CD4-positive, CD25-positive, alpha-beta regulatory T cell (primary cell): Measurements from ENCODE around the gene CFLAR. TPM values are rescaled to one million over a fixed set of nuclear protein-coding genes. Genes with fewer than 3 reads are reported as not detected.
A peak's percentile ranks its signal among the peaks of the same experiment; 100 is the strongest.
"Not testable (repeated sequence)": the region's sequence is repeated elsewhere in the genome, so short reads cannot be mapped to it uniquely, and the experiment has no call there.

Experiments
- ATAC-seq, 2 donors: fragments of 150-1000 bp; cut with Tn5 transposase; one replicate each; pipeline ENCODE4 v1.10.0; 2021; ENCODE audit warnings: low read depth in 2 of 2, moderate number of reproducible peaks in 2 of 2, moderate library complexity in 1 of 2
- DNase-seq, 3 donors: peaks; one replicate each; pipeline versions ENCODE4 v3.0.0 to v3.0.0-alpha.2; 2012 to 2022; ENCODE audit warnings: mixed read lengths in 1 of 3
- H3K27ac ChIP-seq: one replicate; pipeline ENCODE4 v1.7.0; 2013; ENCODE audit warnings: mild to moderate bottlenecking, low read length; ENCODE audit not compliant: insufficient read depth, poor library complexity, severe bottlenecking
- H3K27me3 ChIP-seq: one replicate; pipeline ENCODE4 v1.7.0; 2013; ENCODE audit warnings: low read length; ENCODE audit not compliant: control insufficient read depth, insufficient read depth
- H3K36me3 ChIP-seq: one replicate; pipeline ENCODE4 v1.7.0; 2013; ENCODE audit warnings: mild to moderate bottlenecking, low read length, moderate library complexity; ENCODE audit not compliant: control insufficient read depth, insufficient read depth
- H3K4me1 ChIP-seq: 2 replicates; pipeline ENCODE4 v1.7.0; 2013; ENCODE audit warnings: mild to moderate bottlenecking, low read length; ENCODE audit not compliant: insufficient read depth, control insufficient read depth, poor library complexity, severe bottlenecking
- H3K4me3 ChIP-seq: one replicate; pipeline ENCODE4 v1.7.0; 2013; ENCODE audit warnings: low read depth, mild to moderate bottlenecking, low read length, moderate library complexity
- H3K9me3 ChIP-seq, 2 experiments: 1 replicate in 1 of 2; 2 replicates in 1 of 2; pipeline ENCODE4 v1.7.0; 2013; ENCODE audit warnings: low read length in 2 of 2, mild to moderate bottlenecking in 1 of 2, moderate library complexity in 1 of 2; ENCODE audit not compliant: control insufficient read depth in 2 of 2
- H3K27ac Mint-ChIP-seq, 3 donors: one replicate each; pipeline ENCODE4 v1.8.0; 2020 to 2022; ENCODE audit warnings: mild to moderate bottlenecking in 3 of 3, mixed read lengths in 3 of 3, moderate library complexity in 2 of 3
- H3K27me3 Mint-ChIP-seq: one replicate; pipeline ENCODE4 v1.8.0; 2022; ENCODE audit warnings: mild to moderate bottlenecking, mixed read lengths
- H3K36me3 Mint-ChIP-seq: one replicate; pipeline ENCODE4 v1.8.0; 2020; ENCODE audit warnings: mixed read lengths
- H3K4me1 Mint-ChIP-seq, 4 donors: one replicate each; pipeline ENCODE4 v1.8.0; 2020 to 2022; ENCODE audit warnings: mixed read lengths in 4 of 4, mild to moderate bottlenecking in 1 of 4
- H3K4me3 Mint-ChIP-seq, 4 donors: one replicate each; pipeline ENCODE4 v1.8.0; 2020 to 2022; ENCODE audit warnings: mild to moderate bottlenecking in 4 of 4, mixed read lengths in 4 of 4, moderate library complexity in 3 of 4
- H3K9me3 Mint-ChIP-seq, 7 donors: one replicate each; pipeline ENCODE4 v1.8.0; 2020 to 2022; ENCODE audit warnings: mixed read lengths in 7 of 7, mild to moderate bottlenecking in 3 of 7, moderate library complexity in 2 of 7
- polyA plus RNA-seq, 4 donors: library from polyadenylated mRNA; unstranded; fragments of 300-500 nt; fragmentation: Illumina TruSeq; gene quantifications; one replicate each; pipeline ENCODE4 v1.2.3, GENCODE V29; 2021
- total RNA-seq: library from RNA; stranded (reverse); gene quantifications from one replicate; pipeline ENCODE4 v1.2.3, GENCODE V29; 2022

The CFLAR gene
- total and polyA plus RNA-seq, 5 donors from 2014 or later, result 118 to 306 (median 140) TPM

GRCh38 chr2:201132518-201132917, 16.6 kb downstream of the CFLAR start:
- H3K36me3 ChIP-seq, result peaks cover 36% of the 10 kb centered on the region
- peaks cover 40% of the 10 kb centered on the region for H3K36me3 Mint-ChIP-seq
- no peak for ATAC-seq
- peak overlapping the region; percentile 84 for H3K4me3 ChIP-seq
- H3K4me1 Mint-ChIP-seq, result peaks cover 40 to 81% (median 62%) of the 10 kb centered on the region in 4 donors
- no peaks in the 10 kb centered on the region for H3K27me3 ChIP-seq
- peak overlapping the region; percentile 93 for H3K27ac ChIP-seq
- no peaks in the 10 kb centered on the region for H3K9me3 ChIP-seq
- H3K9me3 Mint-ChIP-seq, result no peaks in the 10 kb centered on the region
- H3K4me1 ChIP-seq, result peaks cover 57% of the 10 kb centered on the region
- DNase-seq, result peak in 1 of 3 donors; percentile 43
- H3K27ac Mint-ChIP-seq, result peak overlapping the region; percentile 74 to 98 (median 96)
- peak overlapping the region; percentile 52 to 90 (median 72) for H3K4me3 Mint-ChIP-seq
- H3K27me3 Mint-ChIP-seq, result no peaks in the 10 kb centered on the region

- no peaks in the 10 kb centered on the region for H3K27me3 ChIP-seq
- peaks cover 30% of the 10 kb centered on the region for H3K4me1 ChIP-seq
- H3K36me3 ChIP-seq, result peaks cover 60% of the 10 kb centered on the region
- no peak overlapping the region for H3K4me3 ChIP-seq
- peak overlapping the region; percentile 30 for H3K27ac ChIP-seq
- Mint-ChIP-seq H3K9me3 (no peaks in the 10 kb centered on the region), H3K27ac (peak overlapping the region; percentile 53 to 91 (median 87)), H3K4me3 (peak overlapping the region in 1 of 4 donors; percentile 70), H3K36me3 (peaks cover 60% of the 10 kb centered on the region), H3K4me1 (peaks cover 25 to 71% (median 56%) of the 10 kb centered on the region in 4 donors), H3K27me3 (no peaks in the 10 kb centered on the region)
- DNase-seq, result no peak
- no peak for ATAC-seq
- no peaks in the 10 kb centered on the region for H3K9me3 ChIP-seq
These were observed 19.4 kb downstream of the CFLAR start for GRCh38 chr2:201135386-201135785.

- Histone ChIP-seq H3K4me3 (no peak overlapping the region), H3K9me3 (no peaks in the 10 kb centered on the region), H3K27me3 (no peaks in the 10 kb centered on the region), H3K4me1 (peaks cover 15% of the 10 kb centered on the region), H3K27ac (no peak overlapping the region), H3K36me3 (peaks cover 75% of the 10 kb centered on the region)
- Mint-ChIP-seq H3K27me3 (no peaks in the 10 kb centered on the region), H3K36me3 (peaks cover 66% of the 10 kb centered on the region), H3K9me3 (no peaks in the 10 kb centered on the region), H3K4me1 (peaks cover 23 to 58% (median 47%) of the 10 kb centered on the region in 4 donors), H3K27ac (peak overlapping the region in 2 of 3 donors; percentile 56 to 91), H3K4me3 (no peak overlapping the region)
- no peak for DNase-seq
- ATAC-seq, result no peak
These were observed 20.9 kb downstream of the CFLAR start for GRCh38 chr2:201136889-201137321.

GRCh38 chr2:201137505-201138400, 21.8 kb downstream of the CFLAR start:
- no peak for DNase-seq
- Histone ChIP-seq H3K36me3 (peaks cover 78% of the 10 kb centered on the region), H3K27ac (no peak overlapping the region), H3K9me3 (no peaks in the 10 kb centered on the region), H3K27me3 (no peaks in the 10 kb centered on the region), H3K4me1 (peaks cover 7% of the 10 kb centered on the region), H3K4me3 (no peak overlapping the region)
- Mint-ChIP-seq H3K9me3 (no peaks in the 10 kb centered on the region), H3K4me1 (peaks cover 20 to 50% (median 39%) of the 10 kb centered on the region in 4 donors), H3K36me3 (peaks cover 62% of the 10 kb centered on the region), H3K27ac (peak overlapping the region in 2 of 3 donors; percentile 42 to 82), H3K4me3 (peak overlapping the region in 1 of 4 donors; percentile 52), H3K27me3 (no peaks in the 10 kb centered on the region)
- ATAC-seq, result no peak

GRCh38 chr2:201138401-201138970, 22.5 kb downstream of the CFLAR start:
- H3K4me3 Mint-ChIP-seq, result peak overlapping the region in 3 of 4 donors; percentile 16 to 47 (median 21)
- ATAC-seq, result no peak
- H3K27me3 Mint-ChIP-seq, result no peaks in the 10 kb centered on the region
- no peak for DNase-seq
- peaks cover 13 to 42% (median 32%) of the 10 kb centered on the region in 4 donors for H3K4me1 Mint-ChIP-seq
- H3K4me1 ChIP-seq, result no peaks in the 10 kb centered on the region
- H3K36me3 Mint-ChIP-seq, result peaks cover 55% of the 10 kb centered on the region
- no peak overlapping the region for H3K27ac Mint-ChIP-seq
- no peak overlapping the region for H3K4me3 ChIP-seq
- no peaks in the 10 kb centered on the region for H3K9me3 ChIP-seq
- H3K9me3 Mint-ChIP-seq, result no peaks in the 10 kb centered on the region
- H3K27ac ChIP-seq, result no peak overlapping the region
- no peaks in the 10 kb centered on the region for H3K27me3 ChIP-seq
- peaks cover 78% of the 10 kb centered on the region for H3K36me3 ChIP-seq

GRCh38 chr2:201138986-201139781, 23.2 kb downstream of the CFLAR start:
- H3K36me3 ChIP-seq, result peaks cover 85% of the 10 kb centered on the region
- H3K27ac ChIP-seq, H3K4me1 ChIP-seq, ATAC-seq, H3K9me3 ChIP-seq, H3K27me3 ChIP-seq, H3K9me3 Mint-ChIP-seq, H3K27me3 Mint-ChIP-seq, DNase-seq, H3K4me3 ChIP-seq: not testable (repeated sequence)
- H3K4me3 Mint-ChIP-seq, result peak overlapping the region in 2 of 4 donors; percentile 21 to 47
- peaks cover 13 to 40% (median 31%) of the 10 kb centered on the region in 4 donors for H3K4me1 Mint-ChIP-seq
- peaks cover 55% of the 10 kb centered on the region for H3K36me3 Mint-ChIP-seq
- peak overlapping the region in 2 of 3 donors; percentile 39 to 43 for H3K27ac Mint-ChIP-seq

- DNase-seq, result no peak
- Mint-ChIP-seq H3K27ac (no peak overlapping the region), H3K36me3 (peaks cover 52% of the 10 kb centered on the region), H3K4me1 (peaks cover 13 to 38% (median 28%) of the 10 kb centered on the region in 4 donors), H3K4me3 (no peak overlapping the region), H3K9me3 (no peaks in the 10 kb centered on the region), H3K27me3 (no peaks in the 10 kb centered on the region)
- peaks cover 92% of the 10 kb centered on the region for H3K36me3 ChIP-seq
- no peaks in the 10 kb centered on the region for H3K27me3 ChIP-seq
- H3K4me3 ChIP-seq, result no peak overlapping the region
- no peaks in the 10 kb centered on the region for H3K4me1 ChIP-seq
- no peak overlapping the region for H3K27ac ChIP-seq
- no peaks in the 10 kb centered on the region for H3K9me3 ChIP-seq
- no peak for ATAC-seq
These were observed 24.1 kb downstream of the CFLAR start for GRCh38 chr2:201139836-201140604.
